HEK293 (cell line): ENCODE measurements around the gene DDAH1.

Source experiments
- GLI2 ChIP-seq: fragments of 450-650 bp; formaldehyde crosslinking; IDR thresholded peaks from 2 replicates; pipeline ENCODE4; 2017; ENCODE audit warnings: missing biosample characterization, missing genetic modification characterization, low read depth, borderline replicate concordance
- KLF9 ChIP-seq: fragments of 450-650 bp; formaldehyde crosslinking; IDR thresholded peaks from 2 replicates; pipeline ENCODE4 v1.5.1; 2016; ENCODE audit warnings: missing biosample characterization, missing genetic modification characterization, low read depth
- TSHZ1 ChIP-seq: fragments of 450-650 bp; formaldehyde crosslinking; IDR thresholded peaks from 2 replicates; pipeline ENCODE4 v1.5.1; 2016; ENCODE audit warnings: missing biosample characterization, missing genetic modification characterization, borderline replicate concordance
- YY1 ChIP-seq: fragments of 450-650 bp; formaldehyde crosslinking; IDR thresholded peaks from 2 replicates; pipeline ENCODE4 v1.5.1; 2018; ENCODE audit warnings: missing biosample characterization, missing genetic modification characterization
- ZFP69B ChIP-seq: fragments of 450-650 bp; formaldehyde crosslinking; IDR thresholded peaks from 2 replicates; pipeline ENCODE4 v1.5.1; 2016; ENCODE audit warnings: missing biosample characterization, missing genetic modification characterization
- ZNF114 ChIP-seq: fragments of 450-650 bp; formaldehyde crosslinking; IDR thresholded peaks from 2 replicates; pipeline ENCODE4 v1.5.0; 2017; ENCODE audit warnings: missing biosample characterization, missing genetic modification characterization
- ZNF221 ChIP-seq: fragments of 450-650 bp; formaldehyde crosslinking; IDR thresholded peaks from 2 replicates; pipeline ENCODE4 v1.5.1; 2017; ENCODE audit warnings: missing biosample characterization, missing genetic modification characterization, borderline replicate concordance
- ZNF426 ChIP-seq: fragments of 450-650 bp; formaldehyde crosslinking; IDR thresholded peaks from 2 replicates; pipeline ENCODE4 v1.5.1; 2017; ENCODE audit warnings: missing biosample characterization, missing genetic modification characterization, mild to moderate bottlenecking, inconsistent platforms, moderate library complexity
- ZNF510 ChIP-seq: fragments of 450-650 bp; formaldehyde crosslinking; IDR thresholded peaks from 2 replicates; pipeline ENCODE4 v1.5.1; 2018; ENCODE audit warnings: mild to moderate bottlenecking, missing genetic modification characterization, missing biosample characterization; ENCODE audit not compliant: insufficient replicate concordance
- ZNF704 ChIP-seq: fragments of 450-650 bp; formaldehyde crosslinking; IDR thresholded peaks from 2 replicates; pipeline ENCODE4 v1.5.1; 2016; ENCODE audit warnings: missing biosample characterization, missing genetic modification characterization
- ZNF785 ChIP-seq: fragments of 450-650 bp; formaldehyde crosslinking; IDR thresholded peaks from 2 replicates; pipeline ENCODE4 v1.5.1; 2016; ENCODE audit warnings: missing biosample characterization, missing genetic modification characterization
- TF ChIP-seq, protein P1 (sequence below): fragments of 450-650 bp; formaldehyde crosslinking; IDR thresholded peaks from 2 replicates; pipeline ENCODE4 v1.5.1; 2016; ENCODE audit warnings: missing biosample characterization, missing genetic modification characterization

- TF ChIP-seq, protein P1, sequence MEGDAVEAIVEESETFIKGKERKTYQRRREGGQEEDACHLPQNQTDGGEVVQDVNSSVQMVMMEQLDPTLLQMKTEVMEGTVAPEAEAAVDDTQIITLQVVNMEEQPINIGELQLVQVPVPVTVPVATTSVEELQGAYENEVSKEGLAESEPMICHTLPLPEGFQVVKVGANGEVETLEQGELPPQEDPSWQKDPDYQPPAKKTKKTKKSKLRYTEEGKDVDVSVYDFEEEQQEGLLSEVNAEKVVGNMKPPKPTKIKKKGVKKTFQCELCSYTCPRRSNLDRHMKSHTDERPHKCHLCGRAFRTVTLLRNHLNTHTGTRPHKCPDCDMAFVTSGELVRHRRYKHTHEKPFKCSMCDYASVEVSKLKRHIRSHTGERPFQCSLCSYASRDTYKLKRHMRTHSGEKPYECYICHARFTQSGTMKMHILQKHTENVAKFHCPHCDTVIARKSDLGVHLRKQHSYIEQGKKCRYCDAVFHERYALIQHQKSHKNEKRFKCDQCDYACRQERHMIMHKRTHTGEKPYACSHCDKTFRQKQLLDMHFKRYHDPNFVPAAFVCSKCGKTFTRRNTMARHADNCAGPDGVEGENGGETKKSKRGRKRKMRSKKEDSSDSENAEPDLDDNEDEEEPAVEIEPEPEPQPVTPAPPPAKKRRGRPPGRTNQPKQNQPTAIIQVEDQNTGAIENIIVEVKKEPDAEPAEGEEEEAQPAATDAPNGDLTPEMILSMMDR (tag by site-specific recombination) = no peak
- TF ChIP-seq ZNF510 (no peak), KLF9 (no peak), TSHZ1 (tag by site-specific recombination) (no peak), GLI2 (tag by site-specific recombination) (no peak), ZNF426 (tag by site-specific recombination) (no peak), ZNF785 (tag by site-specific recombination) (no peak), ZNF704 (tag by site-specific recombination) (no peak), ZNF221 (tag by site-specific recombination) (no peak), ZNF114 (tag by site-specific recombination) (no peak), ZFP69B (no peak), YY1 (tag by site-specific recombination) (no peak)
Observed at GRCh38 chr1:85332575-85332974, 132.4 kb downstream of the DDAH1 start.
